Smooth muscle cell of the brain vasculature (primary cell): Measurements from ENCODE around the gene CPNE8.

ENCODE experiments used
- DNase-seq: peaks from one replicate; pipeline ENCODE4 v3.0.0-alpha.2; 2012; ENCODE audit warnings: low read depth, low spot score

Gene CPNE8

DNA sequence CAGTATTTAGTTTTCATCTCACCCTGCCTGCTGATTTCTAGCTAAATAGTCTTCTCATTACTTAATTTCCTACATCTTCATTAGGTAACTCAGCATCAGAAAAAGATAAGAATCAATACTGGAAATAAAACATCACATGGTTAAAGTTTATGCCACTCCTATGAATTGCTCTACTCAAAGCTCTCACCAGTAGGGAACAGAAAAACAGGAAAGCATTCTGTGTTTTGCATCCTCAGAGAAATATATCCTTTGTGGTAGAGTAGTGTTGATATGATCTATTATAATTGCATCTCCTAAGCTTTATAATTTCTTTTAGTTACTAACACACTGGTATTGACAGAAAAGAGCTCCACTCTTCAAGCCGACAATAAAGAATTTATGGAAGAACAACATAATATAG is 9.9 kb downstream of the CPNE8 start:
- no peak for DNase-seq

DNA sequence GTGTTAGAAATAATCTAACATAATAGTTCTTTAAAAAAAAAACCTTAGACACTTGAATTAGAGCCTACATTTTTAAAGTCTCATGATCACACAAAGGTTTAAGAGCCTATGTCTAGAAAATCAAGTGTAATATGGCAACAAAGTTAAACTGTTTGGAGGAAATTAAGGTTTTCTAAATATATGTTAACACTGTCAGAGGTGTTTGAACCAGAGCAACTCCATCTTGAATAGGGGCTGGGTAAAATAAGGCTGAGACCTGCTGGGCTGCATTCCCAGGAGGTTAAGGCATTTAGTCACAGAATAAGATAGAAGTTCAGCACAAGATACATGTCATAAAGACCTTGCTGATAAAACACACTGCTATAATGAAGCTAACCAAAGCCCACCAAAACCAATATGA is 12.4 kb downstream of the CPNE8 start:
- no peak for DNase-seq

DNA sequence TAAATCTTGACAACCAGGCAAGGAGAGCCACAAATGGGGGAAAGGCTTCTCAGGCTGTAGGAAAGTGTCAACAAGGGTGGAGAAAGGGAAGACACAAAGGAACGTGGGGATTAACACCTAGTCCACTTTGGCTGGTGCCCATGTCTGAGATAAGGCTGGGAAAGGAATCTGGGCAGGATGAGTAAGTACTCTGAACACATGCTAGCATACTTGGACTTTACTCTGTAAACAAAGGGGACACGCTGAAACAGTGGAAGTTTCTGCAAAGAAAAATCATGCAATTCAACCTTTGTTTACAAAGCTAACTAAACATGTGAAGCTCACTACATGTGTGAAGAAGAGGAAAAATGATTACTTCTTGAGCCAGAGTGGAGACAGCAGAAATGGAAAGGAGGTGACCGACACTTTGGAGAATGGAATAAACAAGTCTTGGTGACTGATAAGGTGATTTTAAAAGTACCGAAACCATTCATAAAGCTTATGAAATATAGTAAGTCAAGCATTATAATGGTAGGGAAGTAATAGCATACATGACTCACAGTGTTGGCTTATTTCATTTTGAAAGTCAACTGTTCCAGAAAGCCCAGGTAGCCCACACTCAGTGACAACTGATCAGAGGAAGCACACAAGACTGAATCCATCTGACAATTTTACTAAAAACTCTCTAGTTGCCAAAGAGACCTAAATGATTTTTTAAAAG is 13.2 kb downstream of the CPNE8 start:
- DNase-seq = no peak

DNA sequence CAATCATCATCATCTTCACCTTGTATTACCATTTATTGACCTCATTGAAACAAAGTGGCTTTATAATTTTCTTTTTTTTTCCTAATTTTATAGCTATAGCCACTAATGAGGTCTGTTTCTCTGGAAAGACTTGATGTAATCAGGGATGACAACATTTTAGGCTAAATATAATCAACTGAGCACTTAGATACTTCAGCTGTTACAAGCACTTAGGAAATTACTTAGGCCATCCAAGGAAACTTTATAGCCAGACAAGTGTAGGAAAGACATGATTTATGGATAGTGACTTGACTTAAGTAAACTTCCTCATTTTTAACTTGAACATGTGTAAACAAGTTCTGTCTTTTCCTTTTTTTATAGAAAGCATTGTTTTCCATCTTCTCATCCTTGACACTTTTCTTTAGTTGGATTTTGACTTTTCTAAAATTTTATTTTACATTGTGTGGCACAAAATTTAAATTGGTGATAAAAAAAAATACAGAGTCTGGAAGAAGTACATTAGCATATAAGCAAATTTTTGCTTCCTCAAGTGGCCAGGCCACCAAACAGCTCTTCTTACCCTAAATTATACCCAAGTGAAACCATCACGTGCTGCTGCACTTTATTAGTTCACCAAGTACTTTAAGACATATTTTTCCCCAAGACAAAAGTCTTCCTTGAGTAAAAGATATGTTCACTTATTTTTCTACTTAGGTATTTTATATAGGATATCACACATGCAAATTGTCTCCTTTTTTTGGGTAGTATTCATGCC is 15.1 kb downstream of the CPNE8 start:
- DNase-seq = no peak

DNA sequence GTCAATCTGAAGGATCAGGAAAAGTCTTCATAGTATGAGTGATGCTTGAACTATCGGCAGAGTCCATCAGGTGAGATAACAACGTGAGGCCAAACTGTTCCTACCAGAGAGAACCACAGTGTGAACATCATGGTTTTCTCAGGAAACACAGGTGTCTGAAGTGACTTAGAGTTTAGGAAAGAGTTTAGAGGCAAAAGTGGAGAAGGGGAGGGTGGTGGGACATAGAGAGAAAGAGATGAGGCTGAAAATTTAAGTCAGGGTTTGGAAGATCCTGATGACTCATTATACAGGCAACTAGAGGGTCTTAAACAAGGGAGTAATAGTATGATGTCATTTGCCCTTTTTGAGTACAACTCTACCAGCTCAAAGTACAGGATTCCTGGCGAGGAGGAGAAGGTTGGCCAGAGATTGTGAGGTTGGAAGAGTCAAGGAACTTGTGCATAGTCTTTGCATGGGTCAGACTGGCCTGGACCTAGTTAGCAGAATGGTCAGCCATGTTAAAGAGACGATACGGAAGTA is 16.0 kb downstream of the CPNE8 start:
- no peak for DNase-seq

DNA sequence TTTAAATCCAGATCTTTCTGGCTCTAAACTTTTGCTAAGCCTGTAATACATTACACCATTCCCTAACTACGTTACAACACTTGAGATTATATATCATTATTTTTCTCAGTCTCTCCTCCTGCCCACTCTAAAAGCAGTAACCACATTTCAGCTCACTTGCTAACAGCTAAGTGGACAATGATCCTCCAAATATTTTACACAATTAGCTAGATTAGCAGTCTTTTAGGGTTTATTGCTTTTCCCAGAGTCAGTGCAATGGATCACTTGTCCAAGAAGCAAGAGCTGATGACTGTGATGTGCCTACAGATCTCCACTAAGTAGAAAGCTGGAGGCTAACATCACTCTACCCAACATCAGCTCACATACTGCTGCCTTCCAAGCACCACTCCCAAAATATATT is 17.6 kb downstream of the CPNE8 start:
- DNase-seq = no peak

DNA sequence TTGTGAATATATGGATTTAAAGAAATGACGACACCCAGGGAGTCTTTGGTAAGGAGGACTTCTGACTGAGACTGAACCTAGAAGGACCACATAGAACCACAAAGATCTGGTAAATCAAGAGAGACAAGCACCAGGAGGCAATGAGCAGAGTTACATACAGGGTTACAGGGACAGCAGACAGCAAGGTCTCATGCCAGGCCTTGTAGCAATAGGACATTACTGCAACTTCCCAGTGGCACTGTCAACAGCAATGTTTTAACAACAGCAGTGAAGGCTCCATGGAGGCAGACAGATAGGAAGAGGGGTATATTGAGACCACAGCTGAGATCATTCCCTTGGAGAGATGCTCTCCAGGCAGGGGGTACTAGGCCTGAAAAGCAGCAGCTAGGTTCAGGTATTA is 18.5 kb downstream of the CPNE8 start:
- no peak for DNase-seq

DNA sequence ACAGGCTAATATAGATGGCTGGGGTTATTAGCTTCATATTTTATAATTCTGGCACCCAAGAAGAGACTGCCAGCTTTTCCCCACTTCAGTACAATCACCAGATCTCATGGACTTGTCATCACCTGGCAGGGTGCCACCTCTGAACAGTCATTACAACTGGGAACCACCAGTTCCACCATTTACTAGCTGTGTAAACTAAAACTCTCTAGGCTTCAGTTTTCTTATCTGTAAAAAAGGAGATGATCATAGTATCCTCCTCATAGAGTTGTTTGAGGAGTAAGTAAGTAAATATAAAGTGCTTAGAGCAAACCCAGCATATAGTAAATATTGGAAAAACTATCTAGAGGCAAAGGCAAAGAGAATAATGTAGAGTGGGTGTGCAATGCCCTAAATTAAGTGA is 19.3 kb downstream of the CPNE8 start:
- no peak for DNase-seq

DNA sequence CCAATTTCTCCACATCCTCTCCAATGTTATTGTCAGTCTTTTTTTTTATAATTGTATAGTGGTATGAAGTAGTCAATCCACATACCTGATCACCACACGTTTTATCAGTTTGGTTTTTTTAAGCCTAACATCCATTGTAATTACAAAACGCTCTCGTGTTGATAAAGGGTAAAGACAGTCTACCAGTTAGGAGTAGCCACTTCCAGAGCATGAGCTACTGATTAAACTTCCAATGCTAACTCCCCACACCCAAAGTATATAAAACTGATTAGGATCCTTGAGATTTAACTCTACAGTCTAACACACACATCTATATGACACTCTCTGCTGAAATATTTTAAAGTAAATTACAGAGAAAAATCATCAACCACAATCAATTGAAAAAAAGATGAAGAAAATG is 20.7 kb downstream of the CPNE8 start:
- DNase-seq = no peak

DNA sequence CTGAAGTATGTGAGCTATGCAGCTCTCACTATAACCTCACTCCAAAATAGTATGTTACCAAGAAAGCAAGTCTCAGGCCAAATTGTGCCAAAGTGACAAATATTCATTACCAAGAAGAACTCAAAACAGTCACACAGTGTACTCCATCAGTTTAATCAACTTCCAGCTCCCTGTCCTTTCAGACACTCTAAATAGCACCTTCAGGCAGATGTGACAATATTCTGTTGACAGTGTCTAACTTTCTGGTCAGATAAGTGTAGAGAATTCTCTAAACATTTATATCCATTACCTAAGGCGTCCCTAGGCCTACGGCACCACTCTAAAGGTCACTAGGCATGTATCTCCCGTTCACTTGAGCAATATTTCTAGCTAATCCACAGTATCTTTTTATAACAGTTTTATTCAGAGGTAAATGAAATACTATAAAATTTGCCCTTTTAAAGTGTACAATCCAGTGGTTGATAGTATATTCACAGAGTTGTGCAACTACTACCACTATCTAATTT is 21.7 kb downstream of the CPNE8 start:
- no peak for DNase-seq

DNA sequence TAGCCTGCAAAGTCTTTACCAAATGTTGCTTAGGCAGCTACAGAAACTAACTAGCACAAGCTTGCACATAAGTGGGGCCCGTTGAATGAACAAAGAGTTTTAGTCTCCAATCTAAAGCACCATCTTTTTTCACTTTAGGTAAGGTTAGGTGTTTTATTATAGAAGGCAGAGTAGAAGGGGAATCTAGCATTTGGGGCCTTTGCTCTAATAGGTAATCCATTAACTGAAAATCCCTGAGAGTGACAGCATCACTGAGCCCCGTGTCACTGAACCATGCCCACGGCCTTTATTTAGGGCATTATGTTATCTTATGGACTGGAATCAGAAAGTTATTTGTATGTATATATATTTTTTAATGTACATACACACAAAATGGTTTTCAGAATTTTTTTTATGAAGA is 25.1 kb downstream of the CPNE8 start:
- DNase-seq = no peak

DNA sequence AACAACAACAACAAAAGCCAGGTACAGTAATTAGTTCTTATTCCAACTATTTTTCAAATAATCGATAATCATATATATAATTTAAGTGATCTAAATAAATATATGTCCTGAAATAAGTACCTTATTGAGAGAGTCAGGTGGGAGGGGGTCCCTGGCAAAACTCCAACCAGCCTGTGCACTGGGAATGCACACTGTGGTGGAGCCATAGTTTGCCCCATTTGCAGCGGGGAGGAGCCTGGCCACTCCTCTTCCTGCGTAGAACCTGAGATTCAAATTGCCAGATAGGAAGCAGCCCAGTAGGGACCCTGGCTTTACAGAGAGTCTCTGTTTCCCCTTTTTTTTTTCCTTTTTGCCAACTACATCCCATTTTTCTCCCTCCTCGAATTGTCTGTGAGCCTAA is 26.4 kb downstream of the CPNE8 start:
- no peak for DNase-seq

DNA sequence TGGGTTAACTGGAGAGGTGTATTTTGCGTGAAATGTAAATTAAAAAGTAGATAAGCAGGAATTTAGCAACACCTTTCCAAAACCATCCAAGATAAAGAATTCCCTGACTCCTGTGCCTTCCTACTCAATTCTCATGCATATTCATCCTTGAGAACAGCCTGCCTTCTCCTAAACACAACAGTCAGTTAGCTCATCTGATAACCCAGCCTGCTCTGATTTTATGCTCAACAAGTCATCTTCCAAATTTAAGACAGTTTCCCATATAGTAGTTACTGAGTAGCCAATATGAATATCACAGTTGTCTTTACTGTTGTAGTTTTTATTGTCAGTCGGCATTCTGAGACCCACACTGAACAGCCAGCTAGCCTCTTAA is 27.1 kb downstream of the CPNE8 start:
- DNase-seq = no peak

DNA sequence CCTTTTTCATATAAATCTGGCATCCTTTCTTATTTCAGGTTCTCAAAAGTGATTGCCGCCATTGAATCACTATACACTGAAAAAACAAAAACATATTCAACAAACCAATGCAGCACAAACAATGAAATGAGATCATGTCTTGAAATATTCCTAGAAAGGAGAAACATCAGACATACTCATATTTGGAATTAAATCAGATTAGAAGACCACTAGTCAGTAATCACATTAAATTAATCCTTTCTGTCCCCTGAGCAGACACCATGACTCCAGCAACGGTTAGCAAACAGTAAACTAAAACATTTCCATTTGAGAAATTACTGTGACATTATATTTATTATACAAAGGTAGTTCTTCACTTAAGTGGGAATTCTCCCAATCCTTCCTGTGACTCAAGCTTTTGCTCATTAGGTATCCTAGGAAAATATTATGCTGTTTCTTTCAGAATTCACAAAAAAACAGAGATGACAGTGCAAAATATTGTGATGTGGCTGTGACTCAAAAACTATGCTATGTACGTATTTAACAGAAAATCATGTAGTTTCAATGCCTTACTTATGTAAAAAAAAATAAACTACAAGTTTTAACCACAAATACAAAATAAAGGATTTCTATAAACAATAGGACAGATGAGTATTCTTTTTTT is 29.7 kb downstream of the CPNE8 start:
- DNase-seq = no peak

DNA sequence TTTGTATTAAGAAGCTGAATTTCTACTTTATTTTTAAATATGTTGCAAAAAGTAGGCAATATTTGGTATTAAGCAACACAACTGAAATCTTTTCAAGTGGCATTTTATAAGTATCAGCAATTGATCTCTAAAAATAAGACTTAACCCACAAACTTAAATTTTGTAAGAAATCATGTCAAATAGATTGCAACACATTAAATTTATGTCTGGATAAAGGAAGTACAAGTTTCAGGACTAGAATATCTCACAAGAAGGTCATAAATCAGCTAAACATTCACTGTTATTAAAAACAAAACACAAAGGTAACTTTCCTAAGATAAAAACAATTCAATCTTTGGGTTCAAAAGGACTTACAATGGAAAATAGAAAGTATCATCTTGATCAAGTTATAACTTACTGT is 32.8 kb downstream of the CPNE8 start:
- no peak for DNase-seq

DNA sequence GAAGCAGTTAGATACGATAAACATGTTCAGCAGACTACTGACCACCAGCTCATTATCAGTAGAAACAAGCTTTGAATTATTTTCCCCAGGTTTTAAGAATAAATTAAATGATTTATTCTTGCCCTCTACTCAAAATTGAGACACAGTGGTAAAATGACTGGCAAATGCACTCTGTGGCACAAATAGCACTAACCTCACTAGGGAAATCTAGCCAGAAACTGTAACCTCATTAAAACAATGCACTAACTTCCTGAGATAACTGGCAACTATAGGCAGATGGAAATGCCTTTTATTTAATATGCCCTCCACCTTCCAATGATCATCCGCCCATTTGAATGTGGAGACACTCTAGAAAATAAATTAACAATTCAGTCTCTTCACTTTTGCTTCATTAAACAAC is 33.2 kb downstream of the CPNE8 start:
- DNase-seq = no peak

DNA sequence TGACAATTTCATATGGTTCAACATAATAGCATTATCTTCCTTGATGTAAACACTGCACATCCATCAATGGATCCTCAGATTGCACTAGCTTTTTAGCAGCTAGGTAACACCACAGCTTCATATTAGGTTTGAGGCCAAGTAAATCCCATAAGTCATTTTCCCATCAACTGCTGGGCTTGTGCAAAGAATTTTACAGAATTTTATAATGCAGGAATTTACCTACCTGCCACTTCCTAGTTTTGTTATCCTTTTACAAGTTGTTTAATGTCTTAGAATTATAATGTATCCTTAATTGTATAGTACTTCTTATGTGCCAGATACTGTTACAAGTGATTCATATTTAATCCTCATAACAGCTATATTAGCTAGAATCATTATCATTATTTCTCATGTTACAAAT is 36.4 kb downstream of the CPNE8 start:
- DNase-seq = no peak

DNA sequence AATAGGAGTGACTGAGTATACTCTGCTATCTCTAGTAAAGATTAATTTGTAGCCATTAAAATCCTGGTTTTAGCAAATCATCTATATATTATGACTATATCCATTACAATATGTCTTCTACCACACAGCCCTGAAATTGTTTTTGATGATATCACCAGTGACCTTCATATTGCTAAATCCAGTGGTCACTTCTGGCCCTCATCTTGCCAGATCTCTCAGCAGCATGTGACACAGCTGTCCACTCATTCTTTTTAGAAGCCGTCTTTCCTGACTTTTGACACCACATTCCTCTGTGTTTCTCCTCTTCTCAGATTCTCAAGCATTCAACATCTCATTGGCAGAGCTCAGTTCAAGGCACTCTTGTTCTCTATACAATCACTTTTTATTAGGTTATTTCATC is 54.9 kb downstream of the CPNE8 start:
- DNase-seq = no peak

DNA sequence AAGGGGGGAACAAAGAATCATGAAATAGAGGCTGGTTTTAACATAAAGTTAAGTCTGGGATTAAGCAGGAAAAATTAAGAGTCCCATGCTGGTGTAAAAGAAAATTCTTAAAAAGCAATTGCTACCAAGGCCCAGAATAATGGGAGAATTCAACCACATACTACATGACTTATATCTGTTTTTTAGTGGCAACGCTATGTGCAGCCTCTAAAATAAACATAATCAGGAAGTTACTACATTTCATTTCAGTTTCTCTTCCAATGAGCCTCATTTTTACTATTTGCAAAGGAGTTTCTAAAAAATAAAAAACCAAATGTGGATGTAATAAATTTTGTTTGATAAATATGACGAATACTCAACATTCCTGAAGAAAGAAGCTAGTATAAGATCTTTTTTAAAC is 58.1 kb downstream of the CPNE8 start:
- DNase-seq = no peak

DNA sequence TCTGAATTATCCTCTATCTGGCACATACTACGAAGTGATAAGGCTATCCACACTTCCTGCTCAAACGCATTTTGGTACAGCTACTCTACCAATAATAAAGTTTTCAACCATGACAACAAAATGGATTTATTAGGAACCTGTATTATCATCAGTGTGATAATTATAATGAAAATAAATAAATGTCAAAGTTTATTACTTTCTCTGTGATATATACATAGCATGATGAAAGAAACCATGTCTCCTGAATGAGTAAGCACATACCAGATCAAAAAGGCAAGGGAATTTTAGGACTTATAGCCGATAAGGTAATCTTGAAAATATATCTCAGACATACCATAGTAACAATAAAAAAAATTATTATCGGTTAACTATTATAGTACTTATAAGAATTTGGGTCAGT is 61.1 kb downstream of the CPNE8 start:
- no peak for DNase-seq

DNA sequence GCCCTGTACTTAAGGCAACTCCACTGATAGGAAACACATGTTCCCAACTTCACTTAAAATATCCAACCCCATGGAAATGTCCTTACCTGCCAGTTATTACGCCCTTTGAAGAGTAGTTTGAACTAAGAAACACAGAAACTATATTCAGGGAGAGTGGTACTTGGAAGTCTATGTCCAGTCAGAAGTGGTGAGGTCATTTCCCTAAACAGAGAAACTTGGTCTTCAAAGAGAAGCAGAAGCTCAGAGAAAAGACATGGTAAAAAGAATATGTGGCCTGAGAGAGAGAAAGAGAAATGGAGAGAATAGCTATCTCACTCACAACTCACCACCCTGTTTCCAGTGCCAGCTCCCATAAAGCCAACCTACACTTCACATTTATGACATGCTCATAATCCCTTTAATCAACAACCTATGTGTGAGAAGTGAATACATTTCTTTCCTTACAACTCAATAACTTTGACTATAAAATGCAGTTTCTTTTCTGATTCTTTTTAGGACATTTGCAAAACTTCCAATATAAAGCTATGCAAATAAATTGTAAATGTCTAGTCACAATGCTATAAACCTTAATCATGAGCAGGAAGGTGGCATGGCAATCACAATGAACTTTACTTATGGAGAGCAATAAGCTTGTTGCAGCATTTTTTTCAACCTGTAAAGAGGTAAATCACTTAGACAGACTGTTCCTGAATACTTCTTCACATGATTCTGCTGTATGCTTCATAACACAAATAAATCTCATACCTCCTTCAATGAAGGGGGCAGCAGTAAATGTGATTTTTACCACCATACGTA is 67.1 kb downstream of the CPNE8 start:
- DNase-seq = no peak

DNA sequence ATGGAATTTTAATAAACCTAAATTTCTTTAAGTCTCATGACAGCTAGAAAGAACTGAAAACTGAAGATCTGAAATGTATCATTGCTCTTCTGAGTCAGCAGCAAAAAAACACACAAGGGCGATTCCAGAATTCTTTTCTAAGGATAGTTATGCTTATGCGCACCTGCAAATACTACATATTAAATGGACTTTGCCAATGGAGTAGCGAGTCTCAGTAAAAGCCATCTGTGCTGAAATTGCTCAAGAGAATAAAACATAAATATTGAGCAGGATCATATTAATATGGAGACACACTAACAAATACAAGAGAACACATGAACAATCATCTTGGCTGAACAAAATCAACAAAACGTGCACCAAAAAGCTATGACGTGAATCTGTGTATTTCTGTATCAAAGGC is 73.7 kb downstream of the CPNE8 start:
- no peak for DNase-seq
